Kidney epithelial cell (primary cell): Measurements from ENCODE around the gene RPUSD1. TPM values are rescaled to one million over a fixed set of nuclear protein-coding genes. Genes with fewer than 3 reads are reported as not detected.

Experiments
- DNase-seq: peaks from one replicate; pipeline ENCODE4 v3.0.0-alpha.2; 2010; ENCODE audit warnings: low read depth
- H3K27me3 ChIP-seq: 2 replicates; pipeline ENCODE4 v1.6.0; 2011; ENCODE audit warnings: low read length; ENCODE audit not compliant: control insufficient read depth, insufficient read depth
- H3K36me3 ChIP-seq: 2 replicates; pipeline ENCODE4 v1.5.1; 2011; ENCODE audit warnings: low read length; ENCODE audit not compliant: control insufficient read depth, insufficient read depth
- H3K4me3 ChIP-seq: 2 replicates; pipeline ENCODE4 v1.5.1; 2011; ENCODE audit warnings: low read depth, mild to moderate bottlenecking, control low read depth, low read length
- total RNA-seq: library from RNA; depleted of rRNA; stranded (reverse); fragments of >200 nt; gene quantifications from 2 replicates; pipeline ENCODE4 v1.2.3, GENCODE V29; 2015
- TF ChIP-seq, protein P1 (sequence below): IDR thresholded peaks from 2 replicates; pipeline ENCODE4 v1.5.1; 2011; ENCODE audit warnings: mild to moderate bottlenecking, moderate library complexity, low read length, control low read depth, inconsistent platforms; ENCODE audit not compliant: insufficient read depth, poor library complexity, severe bottlenecking

Gene RPUSD1
- total RNA-seq, 1 donor from 2014 or later = 42.0 TPM

DNA sequence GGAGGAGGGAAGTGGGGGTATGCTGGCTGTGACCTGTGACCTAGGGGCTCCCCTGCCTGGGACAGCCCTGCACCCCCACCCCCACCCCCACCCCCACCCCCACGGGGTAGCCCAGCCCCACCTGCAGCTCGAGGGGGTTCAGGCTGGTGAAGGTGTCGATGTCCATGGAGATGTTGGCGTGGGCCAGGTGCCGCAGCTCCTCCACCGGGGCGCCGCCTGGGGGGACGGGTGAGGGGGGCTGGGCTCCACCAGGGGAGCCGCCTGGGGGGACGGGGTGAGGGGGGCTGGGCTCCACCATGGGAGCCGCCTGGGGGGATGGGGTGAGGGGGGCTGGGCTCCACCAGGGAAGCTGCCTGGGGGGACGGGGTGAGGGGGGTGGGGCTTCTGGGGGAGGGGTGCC, 17.8 kb downstream of the RPUSD1 start:
- TF ChIP-seq, protein P1, sequence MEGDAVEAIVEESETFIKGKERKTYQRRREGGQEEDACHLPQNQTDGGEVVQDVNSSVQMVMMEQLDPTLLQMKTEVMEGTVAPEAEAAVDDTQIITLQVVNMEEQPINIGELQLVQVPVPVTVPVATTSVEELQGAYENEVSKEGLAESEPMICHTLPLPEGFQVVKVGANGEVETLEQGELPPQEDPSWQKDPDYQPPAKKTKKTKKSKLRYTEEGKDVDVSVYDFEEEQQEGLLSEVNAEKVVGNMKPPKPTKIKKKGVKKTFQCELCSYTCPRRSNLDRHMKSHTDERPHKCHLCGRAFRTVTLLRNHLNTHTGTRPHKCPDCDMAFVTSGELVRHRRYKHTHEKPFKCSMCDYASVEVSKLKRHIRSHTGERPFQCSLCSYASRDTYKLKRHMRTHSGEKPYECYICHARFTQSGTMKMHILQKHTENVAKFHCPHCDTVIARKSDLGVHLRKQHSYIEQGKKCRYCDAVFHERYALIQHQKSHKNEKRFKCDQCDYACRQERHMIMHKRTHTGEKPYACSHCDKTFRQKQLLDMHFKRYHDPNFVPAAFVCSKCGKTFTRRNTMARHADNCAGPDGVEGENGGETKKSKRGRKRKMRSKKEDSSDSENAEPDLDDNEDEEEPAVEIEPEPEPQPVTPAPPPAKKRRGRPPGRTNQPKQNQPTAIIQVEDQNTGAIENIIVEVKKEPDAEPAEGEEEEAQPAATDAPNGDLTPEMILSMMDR = no peak
- Histone ChIP-seq H3K4me3 (no peak overlapping the region), H3K27me3 (no peaks in the 10 kb centered on the region), H3K36me3 (no peaks in the 10 kb centered on the region)
- no peak for DNase-seq

DNA sequence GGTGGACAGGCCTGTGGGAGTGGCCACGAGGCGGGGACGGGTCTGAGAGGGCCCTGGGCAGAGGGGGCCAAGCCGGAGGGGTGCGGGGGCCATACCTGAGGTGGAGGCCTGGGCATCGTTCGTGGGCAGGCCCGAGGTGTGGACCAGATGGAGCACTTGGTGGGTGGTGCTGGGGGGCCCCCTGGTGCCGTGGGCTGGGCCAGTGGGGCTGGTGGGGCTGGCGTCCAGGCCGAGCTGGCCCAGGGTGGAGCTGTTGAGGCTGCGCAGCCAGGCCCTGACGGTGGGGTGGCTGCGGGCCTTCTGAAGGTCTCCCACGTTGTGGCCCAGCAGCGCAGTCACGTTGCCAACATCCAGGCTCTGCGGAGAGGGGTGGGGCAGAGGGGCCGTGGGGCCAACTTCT, 18.2 kb downstream of the RPUSD1 start:
- Histone ChIP-seq H3K36me3 (no peaks in the 10 kb centered on the region), H3K4me3 (no peak overlapping the region), H3K27me3 (no peaks in the 10 kb centered on the region)
- DNase-seq = no peak
- TF ChIP-seq, protein P1 = no peak

DNA sequence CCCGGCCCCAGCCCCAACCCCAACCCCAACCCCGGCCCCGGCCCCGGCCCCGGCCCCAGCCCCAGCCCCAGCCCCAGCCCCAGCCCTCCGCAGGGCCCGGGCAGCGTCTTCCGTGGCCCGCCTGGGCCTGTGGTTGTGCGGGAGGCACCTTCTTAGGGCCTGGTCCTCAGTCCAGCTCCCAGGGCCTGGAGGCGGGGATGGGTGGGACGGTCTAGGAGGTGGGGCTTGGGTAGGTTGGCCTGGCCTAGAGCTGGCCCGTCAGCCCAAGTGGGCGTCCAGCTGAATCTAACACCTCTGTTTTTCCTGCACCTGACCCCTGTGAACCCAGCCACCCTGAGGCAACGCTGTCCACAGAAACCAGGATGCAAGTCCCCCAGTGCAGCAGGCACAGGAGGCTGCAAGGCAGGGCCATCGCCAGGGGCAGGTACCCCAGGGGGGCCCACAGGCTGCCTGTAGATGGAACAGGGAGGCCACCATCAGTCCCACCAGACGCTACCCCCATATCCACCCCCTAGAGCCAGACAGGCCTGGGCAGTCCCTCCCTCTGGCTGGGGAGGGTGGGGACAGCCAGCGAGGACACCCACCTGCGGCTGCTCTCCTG, 18.9 kb downstream of the RPUSD1 start:
- no peak for DNase-seq
- Histone ChIP-seq H3K4me3 (no peak overlapping the region), H3K36me3 (no peaks in the 10 kb centered on the region), H3K27me3 (no peaks in the 10 kb centered on the region)
- TF ChIP-seq, protein P1 = no peak

DNA sequence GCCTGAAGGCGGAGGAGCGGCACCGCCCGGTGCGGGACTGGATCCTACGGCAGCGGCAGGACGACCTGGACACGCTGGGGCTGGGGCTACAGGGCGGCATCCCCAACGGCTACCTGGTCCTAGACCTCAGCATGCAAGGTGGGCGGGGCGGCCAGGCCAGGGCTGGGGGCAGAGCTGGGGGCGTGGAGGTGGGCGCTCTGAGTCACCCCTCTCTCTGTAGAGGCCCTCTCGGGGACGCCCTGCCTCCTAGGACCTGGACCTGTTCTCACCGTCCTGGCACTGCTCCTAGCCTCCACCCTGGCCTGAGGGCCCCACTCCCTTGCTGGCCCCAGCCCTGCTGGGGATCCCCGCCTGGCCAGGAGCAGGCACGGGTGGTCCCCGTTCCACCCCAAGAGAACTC, 19.8 kb downstream of the RPUSD1 start:
- TF ChIP-seq, protein P1 = no peak
- no peak for DNase-seq
- no peak overlapping the region for H3K4me3 ChIP-seq
- H3K36me3 ChIP-seq = no peaks in the 10 kb centered on the region
- H3K27me3 ChIP-seq = no peaks in the 10 kb centered on the region

DNA sequence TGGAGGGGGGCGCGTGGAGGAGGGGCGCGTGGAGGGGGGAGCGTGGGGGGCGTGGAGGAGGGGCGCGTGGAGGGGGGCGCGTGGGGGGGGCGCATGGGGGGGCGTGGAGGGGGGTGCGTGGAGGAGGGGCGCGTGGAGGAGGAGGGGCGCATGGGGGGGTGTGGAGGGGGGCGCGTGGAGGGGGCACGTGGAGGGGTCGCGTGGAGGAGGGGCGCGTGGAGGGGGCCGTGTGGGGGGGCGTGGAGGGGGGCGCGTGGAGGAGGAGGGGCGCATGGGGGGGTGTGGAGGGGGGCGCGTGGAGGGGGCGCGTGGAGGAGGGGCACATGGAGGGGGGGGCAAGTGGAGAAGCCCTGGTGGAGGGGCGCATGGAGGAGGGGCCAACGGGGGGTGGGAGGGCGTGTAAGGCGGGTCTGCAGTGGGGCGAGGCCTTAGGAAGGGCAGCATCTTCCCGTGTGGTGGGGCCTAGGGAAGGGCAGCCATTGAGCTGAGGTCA, 20.4 kb downstream of the RPUSD1 start:
- Histone ChIP-seq H3K4me3 (no peak overlapping the region), H3K36me3 (no peaks in the 10 kb centered on the region), H3K27me3 (no peaks in the 10 kb centered on the region)
- no peak for DNase-seq
- TF ChIP-seq, protein P1 = no peak
